GM06990 (cell line): ENCODE measurements around the gene SULT6B1.
"Not testable (repeated sequence)": the region's sequence is repeated elsewhere in the genome, so short reads cannot be mapped to it uniquely, and the experiment has no call there.

Experiments
- DNase-seq: peaks from one replicate; pipeline ENCODE4 v3.0.0-alpha.2; 2011; ENCODE audit not compliant: insufficient read length; ENCODE audit errors: extremely low read depth
- H3K27me3 ChIP-seq: replicated peaks from 2 replicates; pipeline ENCODE4 v1.6.0; 2011; ENCODE audit warnings: low read length; ENCODE audit not compliant: control insufficient read depth, insufficient read depth
- H3K36me3 ChIP-seq: 2 replicates; pipeline ENCODE4 v1.5.1; 2011; ENCODE audit warnings: low read length; ENCODE audit not compliant: control insufficient read depth, insufficient read depth
- H3K4me3 ChIP-seq: replicated peaks from 2 replicates; pipeline ENCODE4 v1.5.1; 2011; ENCODE audit warnings: low read depth, mild to moderate bottlenecking, control low read depth, low read length
- CTCF ChIP-seq: IDR thresholded peaks from 2 replicates; pipeline ENCODE4 v1.5.1; 2011; ENCODE audit warnings: low read length, control low read depth, mild to moderate bottlenecking, inconsistent platforms; ENCODE audit not compliant: insufficient read depth, poor library complexity, severe bottlenecking

The SULT6B1 gene

GRCh38 chr2:37226863-37227262 is 38.4 kb upstream of the SULT6B1 start:
- Histone ChIP-seq H3K36me3 (peaks cover 2% of the 10 kb centered on the region; the same call in 1 of the 2 replicates), H3K27me3 (no peaks in the 10 kb centered on the region), H3K4me3 (no peak overlapping the region)
- no peak for DNase-seq
- TF ChIP-seq CTCF, result no peak

GRCh38 chr2:37225129-37225528 is 36.7 kb upstream of the SULT6B1 start:
- not testable (repeated sequence) for H3K36me3 ChIP-seq

GRCh38 chr2:37224063-37224462 is 35.6 kb upstream of the SULT6B1 start:
- no peak overlapping the region for H3K4me3 ChIP-seq
- TF ChIP-seq CTCF, result no peak
- H3K27me3 ChIP-seq, result no peaks in the 10 kb centered on the region
- peaks cover 6% of the 10 kb centered on the region for H3K36me3 ChIP-seq
- no peak for DNase-seq

More at GRCh38 chr2:37225129-37225528, 36.7 kb upstream of the SULT6B1 start:
- not testable (repeated sequence) for DNase-seq, H3K4me3 ChIP-seq, H3K27me3 ChIP-seq

- Histone ChIP-seq H3K27me3 (no peaks in the 10 kb centered on the region), H3K4me3 (no peak overlapping the region), H3K36me3 (peaks cover 4% of the 10 kb centered on the region)
- no peak for DNase-seq
- no peak for TF ChIP-seq CTCF
Measured at GRCh38 chr2:37223131-37223530, 34.7 kb upstream of the SULT6B1 start.

GRCh38 chr2:37219046-37219445 is 30.6 kb upstream of the SULT6B1 start:
- no peaks in the 10 kb centered on the region for H3K27me3 ChIP-seq
- DNase-seq, result no peak
- no peak overlapping the region for H3K4me3 ChIP-seq
- H3K36me3 ChIP-seq, result peaks cover 8% of the 10 kb centered on the region
- no peak for TF ChIP-seq CTCF

GRCh38 chr2:37215250-37215649 is 26.8 kb upstream of the SULT6B1 start:
- Histone ChIP-seq H3K4me3 (no peak overlapping the region), H3K27me3 (no peaks in the 10 kb centered on the region), H3K36me3 (peaks cover 5% of the 10 kb centered on the region)
- DNase-seq, result no peak
- no peak for TF ChIP-seq CTCF
